Vagina (tissue), 2 donors: ENCODE measurements around the gene DISP3. TPM values are rescaled to one million over a fixed set of nuclear protein-coding genes. Genes with fewer than 3 reads are reported as not detected.

ENCODE experiments used
- DNase-seq, 2 donors: peaks; one replicate each; pipeline ENCODE4 v3.0.0-alpha.2; 2017; ENCODE audit errors: extremely low spot score in 2 of 2
- H3K27ac ChIP-seq: fragments of 200-600 bp; sonication (generic); one replicate; pipeline ENCODE4 v1.5.1; 2019
- H3K27me3 ChIP-seq: fragments of 200-600 bp; sonication (generic); one replicate; pipeline ENCODE4 v1.5.1; 2019
- H3K36me3 ChIP-seq, 2 donors: fragments of 200-600 bp; sonication (generic); one replicate each; pipeline ENCODE4 v1.5.1; 2017 to 2019
- H3K4me1 ChIP-seq: fragments of 200-600 bp; sonication (generic); one replicate; pipeline ENCODE4 v1.5.1; 2019
- H3K4me3 ChIP-seq, 2 donors: fragments of 200-600 bp; sonication (generic); 1 replicate in 1 of 2; 2 replicates in 1 of 2; pipeline ENCODE4 v1.5.1; 2016 to 2019
- H3K9me3 ChIP-seq: fragments of 200-600 bp; sonication (generic); one replicate; pipeline ENCODE4 v1.5.1; 2019
- CTCF ChIP-seq, 3 experiments: fragments of 450-650 bp in 2 of 3; fragments of 200-600 bp in 1 of 3; sonication (generic) in 1 of 3; IDR thresholded peaks; one replicate each; pipeline ENCODE4 v1.5.1; 2017 to 2019; ENCODE audit warnings: antibody characterized with exemption in 3 of 3, mild to moderate bottlenecking in 2 of 3, moderate library complexity in 2 of 3
- POLR2A ChIP-seq, 2 donors: fragments of 450-650 bp; IDR thresholded peaks; one replicate each; pipeline ENCODE4 v1.6.1; 2017; ENCODE audit warnings: antibody characterized with exemption in 2 of 2, mild to moderate bottlenecking in 2 of 2, moderate library complexity in 2 of 2
- POLR2AphosphoS5 ChIP-seq, 2 donors: sonication (generic); formaldehyde crosslinking; IDR thresholded peaks; one replicate each; pipeline ENCODE4 v1.9.0; 2017; ENCODE audit warnings: antibody characterized with exemption in 2 of 2, mild to moderate bottlenecking in 2 of 2, low read depth in 1 of 2; ENCODE audit not compliant: insufficient read depth in 1 of 2
- intact Hi-C: fragments of 100-400 bp; cut with DNase I; formaldehyde crosslinking; loops from one replicate; pipeline ENCODE4 v1.15.1; 2023
- total RNA-seq: library from RNA; depleted of rRNA; stranded (reverse); fragments of >200 nt; gene quantifications from one replicate; pipeline ENCODE4 v1.2.3, GENCODE V29; 2016

Gene DISP3
- total RNA-seq, 1 donor from 2014 or later, result not detected

GRCh38 chr1:11513681-11514080 is 34.7 kb downstream of the DISP3 start:
- H3K36me3 ChIP-seq, result no peaks in the 10 kb centered on the region
- TF ChIP-seq POLR2AphosphoS5 (IDR thresholded peaks at IDR 0.05; ENCODE audit: insufficient read depth in 1 of 2, low read depth in 1 of 2) (no peak), POLR2A (IDR thresholded peaks at IDR 0.05) (no peak), CTCF (IDR thresholded peaks at IDR 0.05) (no peak)
- H3K9me3 ChIP-seq, result no peaks in the 10 kb centered on the region
- H3K4me1 ChIP-seq, result no peaks in the 10 kb centered on the region
- intact Hi-C loops, result no loop called here
- no peak overlapping the region for H3K4me3 ChIP-seq
- no peak for DNase-seq
- H3K27ac ChIP-seq, result no peak overlapping the region
- H3K27me3 ChIP-seq, result no peaks in the 10 kb centered on the region

GRCh38 chr1:11514366-11514765 is 35.4 kb downstream of the DISP3 start:
- H3K27me3 ChIP-seq, result no peaks in the 10 kb centered on the region
- no peak for DNase-seq
- no peaks in the 10 kb centered on the region for H3K36me3 ChIP-seq

GRCh38 chr1:11515368-11516300 is 36.7 kb downstream of the DISP3 start:
- intact Hi-C loops, result no loop called here
- DNase-seq, result no peak
- no peak for TF ChIP-seq POLR2AphosphoS5 (IDR thresholded peaks at IDR 0.05; ENCODE audit: insufficient read depth in 1 of 2, low read depth in 1 of 2)
- TF ChIP-seq POLR2A (IDR thresholded peaks at IDR 0.05), result no peak
- TF ChIP-seq CTCF (IDR thresholded peaks at IDR 0.05), result no peak

More at GRCh38 chr1:11514366-11514765, 35.4 kb downstream of the DISP3 start:
- Histone ChIP-seq H3K4me1 (no peaks in the 10 kb centered on the region), H3K9me3 (no peaks in the 10 kb centered on the region), H3K4me3 (no peak overlapping the region), H3K27ac (no peak overlapping the region)
- TF ChIP-seq CTCF (IDR thresholded peaks at IDR 0.05) (no peak), POLR2A (IDR thresholded peaks at IDR 0.05) (no peak), POLR2AphosphoS5 (IDR thresholded peaks at IDR 0.05; ENCODE audit: insufficient read depth in 1 of 2, low read depth in 1 of 2) (no peak)
- intact Hi-C loops, result no loop called here

GRCh38 chr1:11516961-11517635 is 38.1 kb downstream of the DISP3 start:
- Histone ChIP-seq H3K27me3 (no peaks in the 10 kb centered on the region), H3K9me3 (no peaks in the 10 kb centered on the region), H3K4me1 (no peaks in the 10 kb centered on the region), H3K27ac (no peak overlapping the region), H3K36me3 (no peaks in the 10 kb centered on the region), H3K4me3 (no peak overlapping the region)
- intact Hi-C loops, result no loop called here
- TF ChIP-seq CTCF (IDR thresholded peaks at IDR 0.05) (no peak), POLR2A (IDR thresholded peaks at IDR 0.05) (no peak), POLR2AphosphoS5 (IDR thresholded peaks at IDR 0.05; ENCODE audit: insufficient read depth in 1 of 2, low read depth in 1 of 2) (no peak)
- no peak for DNase-seq

More at GRCh38 chr1:11515368-11516300, 36.7 kb downstream of the DISP3 start:
- Histone ChIP-seq H3K9me3 (no peaks in the 10 kb centered on the region), H3K27ac (no peak overlapping the region), H3K4me1 (no peaks in the 10 kb centered on the region), H3K27me3 (no peaks in the 10 kb centered on the region), H3K36me3 (no peaks in the 10 kb centered on the region), H3K4me3 (no peak overlapping the region)
